Measurements from ENCODE around the gene TAF5L.
"Not testable (repeated sequence)": the region's sequence is repeated elsewhere in the genome, so short reads cannot be mapped to it uniquely, and the experiment has no call there.

The TAF5L gene

GRCh38 chr1:229600229-229600628, 25.7 kb downstream of the TAF5L start:
- DNase-seq: no peak

- no peak for DNase-seq
Measured at GRCh38 chr1:229599218-229599954, 26.5 kb downstream of the TAF5L start.

GRCh38 chr1:229597877-229598276, 28.0 kb downstream of the TAF5L start:
- no peak for DNase-seq

- no peak for DNase-seq
Measured at GRCh38 chr1:229596925-229597699, 28.8 kb downstream of the TAF5L start.

- not testable (repeated sequence) for DNase-seq
Measured at GRCh38 chr1:229595876-229596275, 30.0 kb downstream of the TAF5L start.

GRCh38 chr1:229594227-229595008, 31.5 kb downstream of the TAF5L start:
- no peak for DNase-seq

- no peak for DNase-seq
Measured at GRCh38 chr1:229593800-229594199, 32.1 kb downstream of the TAF5L start.

GRCh38 chr1:229590119-229590518, 35.8 kb downstream of the TAF5L start:
- DNase-seq: no peak

GRCh38 chr1:229585338-229585737, 40.6 kb downstream of the TAF5L start:
- no peak for DNase-seq

GRCh38 chr1:229582715-229583114, 43.2 kb downstream of the TAF5L start:
- DNase-seq: no peak

- DNase-seq: no peak
Measured at GRCh38 chr1:229582011-229582694, 43.8 kb downstream of the TAF5L start.

GRCh38 chr1:229581485-229581884, 44.4 kb downstream of the TAF5L start:
- DNase-seq: no peak

- no peak for DNase-seq
Measured at GRCh38 chr1:229579059-229579673, 46.8 kb downstream of the TAF5L start.

GRCh38 chr1:229578168-229579058, 47.5 kb downstream of the TAF5L start:
- no peak for DNase-seq

GRCh38 chr1:229574679-229575442, 51.1 kb downstream of the TAF5L start:
- DNase-seq: no peak

GRCh38 chr1:229572286-229572685, 53.6 kb downstream of the TAF5L start:
- no peak for DNase-seq

- no peak for DNase-seq
Measured at GRCh38 chr1:229570891-229571516, 54.9 kb downstream of the TAF5L start.

GRCh38 chr1:229570305-229570704, 55.6 kb downstream of the TAF5L start:
- no peak for DNase-seq

- no peak for DNase-seq
Measured at GRCh38 chr1:229567109-229567868, 58.6 kb downstream of the TAF5L start.
